ACHN (cell line): ENCODE results near the gene CYP2S1.

Experiments
- DNase-seq: peaks from one replicate; pipeline ENCODE4 v3.0.0-alpha.2; 2015
- in situ Hi-C: cut with HindIII; loops from 2 replicates; pipeline ENCODE4 v1.10.0; 2017; ENCODE audit warnings: low sequenced_read_pairs, low pct_ligation_motif_present, low pct_unique_long_range_greater_than_20kb

CYP2S1 gene

GRCh38 chr19:41244117-41244516 lies 51.1 kb downstream of the CYP2S1 start:
- in situ Hi-C loops, result no loop called here
- DNase-seq, result no peak

GRCh38 chr19:41245843-41246242 lies 52.8 kb downstream of the CYP2S1 start:
- in situ Hi-C loops, result no loop called here
- no peak for DNase-seq

GRCh38 chr19:41248895-41249294 lies 55.9 kb downstream of the CYP2S1 start:
- in situ Hi-C loops, result no loop called here

GRCh38 chr19:41249707-41250423 lies 56.8 kb downstream of the CYP2S1 start:
- DNase-seq, result no peak
- in situ Hi-C loops, result no loop called here

More at GRCh38 chr19:41248895-41249294, 55.9 kb downstream of the CYP2S1 start:
- DNase-seq, result no peak

GRCh38 chr19:41253660-41254059 lies 60.6 kb downstream of the CYP2S1 start:
- in situ Hi-C loops, result no loop called here

GRCh38 chr19:41255171-41255570 lies 62.2 kb downstream of the CYP2S1 start:
- no peak for DNase-seq

More at GRCh38 chr19:41253660-41254059, 60.6 kb downstream of the CYP2S1 start:
- DNase-seq, result no peak

More at GRCh38 chr19:41255171-41255570, 62.2 kb downstream of the CYP2S1 start:
- in situ Hi-C loops, result no loop called here
